HG02678 (cell line): ENCODE measurements around the gene ANTXR1.

Experiments
- ATAC-seq: cut with Tn5 transposase; IDR thresholded peaks from one replicate; pipeline ENCODE4 v1.9.1; 2021; ENCODE audit warnings: mild to moderate bottlenecking, moderate library complexity; ENCODE audit not compliant: unreplicated experiment

The ANTXR1 gene

DNA sequence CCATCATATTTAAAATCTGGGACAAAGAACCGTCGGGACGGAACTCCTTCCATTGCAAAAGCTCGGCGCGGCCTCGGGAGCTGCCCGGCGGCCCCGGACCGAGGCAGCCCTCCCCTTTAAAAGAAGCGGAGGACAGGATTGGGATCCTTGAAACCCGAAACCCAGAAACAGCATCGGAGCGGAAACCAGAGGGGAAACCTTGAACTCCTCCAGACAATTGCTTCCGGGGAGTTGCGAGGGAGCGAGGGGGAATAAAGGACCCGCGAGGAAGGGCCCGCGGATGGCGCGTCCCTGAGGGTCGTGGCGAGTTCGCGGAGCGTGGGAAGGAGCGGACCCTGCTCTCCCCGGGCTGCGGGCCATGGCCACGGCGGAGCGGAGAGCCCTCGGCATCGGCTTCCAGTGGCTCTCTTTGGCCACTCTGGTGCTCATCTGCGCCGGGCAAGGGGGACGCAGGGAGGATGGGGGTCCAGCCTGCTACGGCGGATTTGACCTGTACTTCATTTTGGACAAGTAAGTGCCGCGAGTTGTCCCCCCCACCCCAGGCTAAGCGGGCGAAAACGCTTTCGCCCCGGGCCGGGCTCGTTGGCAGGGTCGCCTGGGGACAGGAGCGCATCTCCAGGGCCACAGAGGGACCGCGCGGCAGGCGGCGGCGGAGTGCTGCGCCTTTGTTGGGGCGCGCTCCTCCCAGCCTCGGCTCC is at the start of gene ANTXR1:
TSS of gene ANTXR1 (plus strand) at position 38 of the 698 bp plus-strand sequence. CDS start at position 359, 321 bp downstream.
- no peak for ATAC-seq

GRCh38 chr2:68964282-68964681 is 48.7 kb upstream of the ANTXR1 start:
- no peak for ATAC-seq

DNA sequence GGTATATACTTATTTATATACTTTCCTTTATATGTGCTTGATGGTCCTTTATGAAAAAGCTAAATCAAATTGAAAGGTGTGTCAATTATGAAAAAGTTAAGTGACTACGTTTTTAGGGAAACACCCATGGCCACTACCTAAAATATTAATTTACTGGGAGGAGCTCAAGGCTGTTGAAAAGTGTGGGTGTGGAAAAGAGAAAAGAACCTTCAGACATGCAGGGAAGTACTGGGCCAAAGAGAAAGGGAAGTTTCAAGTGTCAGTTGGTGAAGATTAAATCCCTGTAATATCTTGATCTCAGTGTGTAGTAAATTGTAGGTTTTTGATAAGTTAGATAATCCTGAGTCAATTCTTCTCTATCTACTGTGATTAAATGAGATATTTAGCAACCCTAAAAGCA is 44.8 kb upstream of the ANTXR1 start:
- no peak for ATAC-seq

- ATAC-seq: no peak
Observed at GRCh38 chr2:68969736-68970490, 43.1 kb upstream of the ANTXR1 start.

DNA sequence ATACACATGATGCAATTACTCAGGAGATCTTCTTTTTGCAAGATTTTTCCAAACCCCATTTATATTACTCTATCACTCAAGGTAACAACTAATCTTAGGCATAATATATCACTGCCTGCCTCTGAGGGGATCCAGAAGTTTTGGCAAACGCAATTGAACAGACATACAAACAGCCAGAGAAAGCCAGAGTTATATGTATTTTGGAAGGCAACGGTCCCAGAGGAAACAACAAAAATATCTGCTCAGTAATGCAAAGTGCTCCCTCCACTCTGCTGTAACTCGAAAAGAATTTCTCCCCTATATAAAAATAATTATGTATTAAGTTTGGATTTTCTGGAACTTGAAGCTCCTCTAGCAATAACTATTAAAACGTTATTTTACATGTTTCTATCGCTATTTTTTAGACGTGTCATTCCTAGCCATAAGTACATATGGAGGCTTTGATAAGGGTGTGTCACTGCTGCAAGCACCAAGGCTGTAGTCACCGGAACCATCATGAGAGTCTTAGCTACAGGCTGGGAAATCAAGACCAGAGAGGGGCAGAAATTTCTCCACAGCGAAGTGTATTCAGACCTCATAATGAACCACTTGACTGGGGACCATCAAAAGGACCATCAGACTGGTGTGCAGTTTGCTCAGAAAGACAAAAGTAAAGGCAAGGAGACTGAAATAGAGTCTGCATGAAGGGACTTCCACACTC is 42.3 kb upstream of the ANTXR1 start:
- no peak for ATAC-seq

- no peak for ATAC-seq
Observed at GRCh38 chr2:68971591-68972231, 41.3 kb upstream of the ANTXR1 start.

- ATAC-seq: no peak
Observed at GRCh38 chr2:68974251-68974650, 38.7 kb upstream of the ANTXR1 start, which contains the start of gene GKN1. Gene GKN1, plus strand, starts transcription at chr2:68974636. Its CDS starts 42 bp downstream, at chr2:68974678.

- no peak for ATAC-seq
Observed at GRCh38 chr2:68974946-68975665, 37.9 kb upstream of the ANTXR1 start.

DNA sequence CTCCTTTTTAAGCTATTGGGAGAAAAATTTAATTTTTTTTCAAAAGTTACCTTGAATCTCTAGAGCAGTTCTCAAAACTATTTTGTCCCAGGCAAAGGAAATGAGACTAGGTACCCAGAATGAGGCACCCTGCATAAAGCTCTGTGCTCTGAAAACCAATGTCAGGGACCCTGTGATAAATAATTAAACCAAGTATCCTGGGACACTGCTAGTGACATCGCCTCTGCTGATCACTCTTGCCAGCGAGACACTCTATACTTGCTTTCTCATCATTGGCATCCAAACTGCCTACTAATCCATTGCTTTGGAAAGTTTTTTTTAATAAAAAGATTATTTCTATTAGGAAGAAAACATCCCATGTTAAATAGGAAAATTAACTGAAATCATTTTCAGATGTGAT is 37.1 kb upstream of the ANTXR1 start:
- ATAC-seq: no peak

GRCh38 chr2:68977453-68977852 is 35.5 kb upstream of the ANTXR1 start:
- ATAC-seq: no peak

GRCh38 chr2:68978098-68978497 is 34.9 kb upstream of the ANTXR1 start:
- ATAC-seq: no peak

DNA sequence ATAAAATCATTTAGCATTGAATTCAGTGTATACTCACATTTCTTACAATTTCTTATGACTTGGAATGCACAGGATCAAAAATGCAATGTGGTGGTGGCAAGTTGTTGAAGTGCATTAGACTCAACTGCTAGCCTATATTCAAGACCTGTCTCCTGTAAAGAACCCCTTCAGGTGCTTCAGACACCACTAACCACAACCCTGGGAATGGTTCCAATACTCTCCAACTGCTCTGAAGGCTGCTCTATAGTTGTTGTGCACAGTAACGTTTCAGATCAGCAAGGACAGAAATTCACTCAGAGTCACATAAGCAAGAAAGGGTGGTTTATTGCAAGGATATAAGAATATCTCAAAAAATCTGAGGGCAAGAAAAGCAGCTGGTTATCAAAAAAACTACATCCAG is 32.0 kb upstream of the ANTXR1 start:
- no peak for ATAC-seq

GRCh38 chr2:68987021-68987503 is 25.9 kb upstream of the ANTXR1 start:
- no peak for ATAC-seq

GRCh38 chr2:68989035-68989434 is 23.9 kb upstream of the ANTXR1 start:
- no peak for ATAC-seq

DNA sequence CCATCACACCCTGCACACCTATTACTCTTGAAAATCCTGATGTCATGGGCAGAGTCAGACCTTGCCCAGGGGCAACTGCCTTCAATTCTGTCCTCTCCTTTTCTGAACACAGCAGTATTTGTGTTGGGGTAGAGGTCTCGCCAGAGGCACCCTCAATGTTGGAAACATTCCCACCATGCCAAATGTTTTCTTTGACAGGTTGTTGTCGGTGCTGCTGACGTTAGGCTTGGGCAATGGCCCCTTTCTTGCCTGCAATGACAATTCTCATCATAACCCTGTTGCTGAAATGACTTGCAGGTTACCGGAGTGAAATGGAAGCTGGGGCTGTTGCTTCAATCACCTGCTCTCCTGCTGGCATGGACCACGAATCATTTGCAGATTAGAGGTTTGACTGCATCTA is 20.6 kb upstream of the ANTXR1 start:
- no peak for ATAC-seq

- no peak for ATAC-seq
Observed at GRCh38 chr2:68992933-68993332, 20.0 kb upstream of the ANTXR1 start.

DNA sequence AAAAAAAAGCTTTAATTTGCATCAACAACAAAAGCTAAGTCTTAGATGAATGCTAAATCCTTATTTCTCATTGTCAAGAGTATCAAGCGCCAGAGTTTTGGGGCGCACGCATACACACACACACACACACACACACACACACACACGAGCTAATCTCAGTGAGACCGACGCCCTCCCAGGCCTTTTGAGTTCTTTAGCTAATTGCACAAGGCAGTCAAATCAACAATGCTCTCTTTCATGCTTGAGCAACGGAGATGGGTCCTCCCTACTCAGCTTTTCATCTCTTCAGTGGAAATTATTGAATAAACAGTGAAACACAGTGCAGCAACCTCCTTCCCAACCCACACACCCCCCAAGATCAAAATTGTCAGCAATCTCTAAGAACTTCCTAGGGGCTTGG is 19.3 kb upstream of the ANTXR1 start:
- ATAC-seq: no peak

- ATAC-seq: no peak
Observed at GRCh38 chr2:68994864-68995263, 18.1 kb upstream of the ANTXR1 start.

GRCh38 chr2:68995916-68996315 is 17.1 kb upstream of the ANTXR1 start:
- ATAC-seq: no peak

GRCh38 chr2:68997401-68997800 is 15.6 kb upstream of the ANTXR1 start:
- ATAC-seq: no peak
